SU-DHL-6 (cell line): ENCODE data around the gene NAP1L4.

Experiments used
- H2AFZ ChIP-seq: fragments of 200-600 bp; sonication (generic); 2 replicates; pipeline ENCODE4 v1.6.1; 2014; ENCODE audit warnings: low read depth, mild to moderate bottlenecking, moderate library complexity, mixed read lengths, antibody characterized with exemption, low read length; ENCODE audit not compliant: severe bottlenecking
- H3F3A ChIP-seq: fragments of 200-600 bp; shearing (Covaris generic); 2 replicates; pipeline ENCODE4 v1.6.0; 2016; ENCODE audit warnings: antibody characterized with exemption, mild to moderate bottlenecking; ENCODE audit not compliant: insufficient read depth
- H3K27ac ChIP-seq: fragments of 200-600 bp; sonication (generic); 2 replicates; pipeline ENCODE4 v1.5.1; 2016; ENCODE audit warnings: low read depth, mild to moderate bottlenecking, low read length, moderate library complexity, mixed read lengths
- H3K27me3 ChIP-seq: fragments of 200-600 bp; sonication (generic), shearing (Covaris generic); 2 replicates; pipeline ENCODE4 v1.6.0; 2014; ENCODE audit warnings: mild to moderate bottlenecking, low read length
- H3K36me3 ChIP-seq: fragments of 200-600 bp; sonication (generic); 2 replicates; pipeline ENCODE4 v1.6.1; 2014; ENCODE audit warnings: mild to moderate bottlenecking, low read length, mixed read lengths
- H3K4me2 ChIP-seq: fragments of 300-600, 200-600 bp; shearing (Covaris generic), sonication (generic); 2 replicates; pipeline ENCODE4 v1.6.0; 2014; ENCODE audit warnings: low read length, low read depth, mild to moderate bottlenecking; ENCODE audit not compliant: poor library complexity, severe bottlenecking
- H3K4me3 ChIP-seq: fragments of 200-600 bp; sonication (generic); 2 replicates; pipeline ENCODE4 v1.5.1; 2014; ENCODE audit warnings: antibody characterized with exemption, low read length, mild to moderate bottlenecking, mixed read lengths; ENCODE audit not compliant: insufficient read depth, poor library complexity, severe bottlenecking
- H3K79me2 ChIP-seq: fragments of 200-600 bp; sonication (generic); 2 replicates; pipeline ENCODE4 v1.6.1; 2014; ENCODE audit warnings: mild to moderate bottlenecking, low read length, moderate library complexity; ENCODE audit not compliant: insufficient read depth
- H3K9ac ChIP-seq: fragments of 200-600 bp; sonication (generic); 2 replicates; pipeline ENCODE4 v1.7.0; 2014; ENCODE audit warnings: mild to moderate bottlenecking, low read length
- H3K9me2 ChIP-seq: fragments of 200-600 bp; sonication (generic); replicated peaks from 2 replicates; pipeline ENCODE4 v1.6.1; 2014; ENCODE audit warnings: low read length; ENCODE audit not compliant: insufficient read depth
- H3K9me3 ChIP-seq: fragments of 200-600 bp; sonication (generic); 2 replicates; pipeline ENCODE4 v1.6.1; 2014; ENCODE audit warnings: low read length, mixed read lengths; ENCODE audit not compliant: insufficient read depth
- H4K20me1 ChIP-seq: fragments of 200-600 bp; sonication (generic); 2 replicates; pipeline ENCODE4 v1.6.1; 2014; ENCODE audit warnings: low read depth, mild to moderate bottlenecking, antibody characterized with exemption, low read length, moderate library complexity, mixed read lengths
- EZH2phosphoT487 ChIP-seq: fragments of 200-600 bp; sonication (generic), shearing (Covaris generic); conservative IDR thresholded peaks from 2 replicates; pipeline ENCODE4 v1.6.1; 2018; ENCODE audit warnings: mild to moderate bottlenecking, antibody characterized with exemption, low read length, moderate library complexity, mixed read lengths
- TF ChIP-seq, protein P1 (sequence below): fragments of 200-600 bp; sonication (generic); IDR thresholded peaks from one replicate; pipeline ENCODE4 v1.5.1; 2017; ENCODE audit warnings: antibody characterized with exemption, mild to moderate bottlenecking, low read length, moderate library complexity; ENCODE audit not compliant: insufficient read depth, poor library complexity, severe bottlenecking

NAP1L4 gene

GRCh38 chr11:2991452-2992233 is 486 bp downstream of the NAP1L4 start:
- Histone ChIP-seq H3K4me2 (peak overlapping the region; percentile 90), H3K9ac (peak overlapping the region; percentile 97), H3F3A (peaks cover 6% of the 10 kb centered on the region; the same call in 1 of the 2 replicates), H4K20me1 (peaks cover 34% of the 10 kb centered on the region), H3K27me3 (no peaks in the 10 kb centered on the region), H3K79me2 (peaks cover 52% of the 10 kb centered on the region), H3K9me3 (no peaks in the 10 kb centered on the region), H3K36me3 (peaks cover 9% of the 10 kb centered on the region; the same call in 1 of the 2 replicates), H3K4me3 (peak overlapping the region; percentile 93), H3K9me2 (no peaks in the 10 kb centered on the region), H2AFZ (peak overlapping the region; percentile 24), H3K27ac (peak overlapping the region; percentile 76)
- TF ChIP-seq EZH2phosphoT487 = no peak
- TF ChIP-seq, protein P1, sequence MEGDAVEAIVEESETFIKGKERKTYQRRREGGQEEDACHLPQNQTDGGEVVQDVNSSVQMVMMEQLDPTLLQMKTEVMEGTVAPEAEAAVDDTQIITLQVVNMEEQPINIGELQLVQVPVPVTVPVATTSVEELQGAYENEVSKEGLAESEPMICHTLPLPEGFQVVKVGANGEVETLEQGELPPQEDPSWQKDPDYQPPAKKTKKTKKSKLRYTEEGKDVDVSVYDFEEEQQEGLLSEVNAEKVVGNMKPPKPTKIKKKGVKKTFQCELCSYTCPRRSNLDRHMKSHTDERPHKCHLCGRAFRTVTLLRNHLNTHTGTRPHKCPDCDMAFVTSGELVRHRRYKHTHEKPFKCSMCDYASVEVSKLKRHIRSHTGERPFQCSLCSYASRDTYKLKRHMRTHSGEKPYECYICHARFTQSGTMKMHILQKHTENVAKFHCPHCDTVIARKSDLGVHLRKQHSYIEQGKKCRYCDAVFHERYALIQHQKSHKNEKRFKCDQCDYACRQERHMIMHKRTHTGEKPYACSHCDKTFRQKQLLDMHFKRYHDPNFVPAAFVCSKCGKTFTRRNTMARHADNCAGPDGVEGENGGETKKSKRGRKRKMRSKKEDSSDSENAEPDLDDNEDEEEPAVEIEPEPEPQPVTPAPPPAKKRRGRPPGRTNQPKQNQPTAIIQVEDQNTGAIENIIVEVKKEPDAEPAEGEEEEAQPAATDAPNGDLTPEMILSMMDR = no peak

- H4K20me1 ChIP-seq = peaks cover 34% of the 10 kb centered on the region
- H3K36me3 ChIP-seq = peaks cover 9% of the 10 kb centered on the region; the same call in 1 of the 2 replicates
- no peak overlapping the region for H2AFZ ChIP-seq
Observed at GRCh38 chr11:2990617-2991451, 1.3 kb downstream of the NAP1L4 start.

DNA sequence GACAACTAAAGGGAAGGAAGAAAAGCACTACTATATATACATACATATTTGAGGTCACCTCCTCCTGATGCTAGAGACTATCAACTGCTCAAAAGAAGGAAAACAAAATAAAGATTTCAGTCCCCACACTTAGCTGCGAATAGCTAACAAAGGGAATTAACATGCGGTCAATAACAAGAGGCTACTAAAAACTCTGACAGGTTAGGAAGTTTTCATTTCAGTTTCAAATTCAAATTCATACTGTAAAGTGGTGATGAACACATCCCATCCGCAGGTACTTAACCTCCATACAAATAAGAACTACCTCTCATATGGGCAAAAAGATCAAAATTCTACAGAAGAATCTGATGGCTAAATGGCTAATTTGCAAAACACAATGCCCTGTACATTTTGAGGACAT is 2.6 kb downstream of the NAP1L4 start:
- H3K9me2 ChIP-seq = no peaks in the 10 kb centered on the region
- no peaks in the 10 kb centered on the region for H3K27me3 ChIP-seq
- TF ChIP-seq, protein P1 = no peak
- no peak for TF ChIP-seq EZH2phosphoT487
- H4K20me1 ChIP-seq = peaks cover 43% of the 10 kb centered on the region
- H3K4me3 ChIP-seq = peak overlapping the region; percentile 93
- H3K27ac ChIP-seq = peak overlapping the region; percentile 76; the same call in 1 of the 2 replicates
- peaks cover 73% of the 10 kb centered on the region for H3K79me2 ChIP-seq
- peaks cover 16% of the 10 kb centered on the region for H3K36me3 ChIP-seq
- H2AFZ ChIP-seq = no peak overlapping the region
- peaks cover 5% of the 10 kb centered on the region; the same call in 1 of the 2 replicates for H3F3A ChIP-seq
- no peaks in the 10 kb centered on the region for H3K9me3 ChIP-seq
- H3K9ac ChIP-seq = peak overlapping the region; percentile 97
- H3K4me2 ChIP-seq = peak overlapping the region; percentile 90

More at GRCh38 chr11:2990617-2991451, 1.3 kb downstream of the NAP1L4 start:
- peak overlapping the region; percentile 90 for H3K4me2 ChIP-seq
- H3K27me3 ChIP-seq = no peaks in the 10 kb centered on the region
- H3K9ac ChIP-seq = peak overlapping the region; percentile 97
- H3K9me3 ChIP-seq = no peaks in the 10 kb centered on the region
- TF ChIP-seq EZH2phosphoT487 = no peak
- TF ChIP-seq, protein P1 = no peak
- H3K27ac ChIP-seq = peak overlapping the region; percentile 76
- H3K4me3 ChIP-seq = peak overlapping the region; percentile 93
- H3K9me2 ChIP-seq = no peaks in the 10 kb centered on the region
- H3K79me2 ChIP-seq = peaks cover 60% of the 10 kb centered on the region
- H3F3A ChIP-seq = peaks cover 6% of the 10 kb centered on the region; the same call in 1 of the 2 replicates
